PC-9 (cell line): ENCODE results near the gene SGTA.

Source experiments
- CTCF ChIP-seq: fragments of 200-600 bp; sonication (generic); conservative IDR thresholded peaks from 2 replicates; pipeline ENCODE4 v1.6.1; 2017; ENCODE audit warnings: mixed run types, antibody characterized with exemption, mild to moderate bottlenecking, moderate library complexity
- EZH2 ChIP-seq: fragments of 200-600 bp; sonication (generic); IDR thresholded peaks from 2 replicates; pipeline ENCODE4 v1.8.0; 2017; ENCODE audit warnings: antibody characterized with exemption, low read depth

- TF ChIP-seq CTCF: no peak
- TF ChIP-seq EZH2: no peak
Measured at GRCh38 chr19:2716722-2717637, 66.1 kb downstream of the SGTA start.
